ENCODE results near the gene RAB3GAP1.
"Not testable (repeated sequence)": the region's sequence is repeated elsewhere in the genome, so short reads cannot be mapped to it uniquely, and the experiment has no call there.

Gene RAB3GAP1

GRCh38 chr2:135119582-135119981 lies 67.5 kb downstream of the RAB3GAP1 start:
- no peak for DNase-seq

- DNase-seq = no peak
Observed at GRCh38 chr2:135121016-135121657, 69.0 kb downstream of the RAB3GAP1 start.

- DNase-seq = not testable (repeated sequence)
Observed at GRCh38 chr2:135121658-135122039, 69.6 kb downstream of the RAB3GAP1 start.

- no peak for DNase-seq
Observed at GRCh38 chr2:135124924-135125886, 73.1 kb downstream of the RAB3GAP1 start.

GRCh38 chr2:135125940-135126339 lies 73.8 kb downstream of the RAB3GAP1 start:
- no peak for DNase-seq

GRCh38 chr2:135130751-135131150 lies 78.7 kb downstream of the RAB3GAP1 start:
- no peak for DNase-seq

- no peak for DNase-seq
Observed at GRCh38 chr2:135132314-135132713, 80.2 kb downstream of the RAB3GAP1 start.

GRCh38 chr2:135140606-135141005 lies 88.5 kb downstream of the RAB3GAP1 start:
- no peak for DNase-seq

- no peak for DNase-seq
Observed at GRCh38 chr2:135142323-135142722, 90.2 kb downstream of the RAB3GAP1 start.

- no peak for DNase-seq
Observed at GRCh38 chr2:135144343-135144742, 92.3 kb downstream of the RAB3GAP1 start.

- no peak for DNase-seq
Observed at GRCh38 chr2:135149251-135149650, 97.2 kb downstream of the RAB3GAP1 start.

GRCh38 chr2:135150725-135151124 lies 98.6 kb downstream of the RAB3GAP1 start:
- no peak for DNase-seq

- DNase-seq = no peak
Observed at GRCh38 chr2:135151615-135152014, 99.5 kb downstream of the RAB3GAP1 start.

- DNase-seq = no peak
Observed at GRCh38 chr2:135152361-135152760, 100.3 kb downstream of the RAB3GAP1 start.

GRCh38 chr2:135154962-135155361 lies 102.9 kb downstream of the RAB3GAP1 start:
- DNase-seq = no peak

- DNase-seq = no peak
Observed at GRCh38 chr2:135157856-135158255, 105.8 kb downstream of the RAB3GAP1 start.

- no peak for DNase-seq
Observed at GRCh38 chr2:135159191-135159590, 107.1 kb downstream of the RAB3GAP1 start.

GRCh38 chr2:135162377-135162776 lies 110.3 kb downstream of the RAB3GAP1 start:
- no peak for DNase-seq

- DNase-seq = no peak
Observed at GRCh38 chr2:135162786-135163185, 110.7 kb downstream of the RAB3GAP1 start.

GRCh38 chr2:135163306-135163705 lies 111.2 kb downstream of the RAB3GAP1 start:
- no peak for DNase-seq

GRCh38 chr2:135163901-135164300 lies 111.8 kb downstream of the RAB3GAP1 start:
- DNase-seq = no peak

- DNase-seq = no peak
Observed at GRCh38 chr2:135164431-135164830, 112.3 kb downstream of the RAB3GAP1 start.

- no peak for DNase-seq
Observed at GRCh38 chr2:135167273-135167672, 115.2 kb downstream of the RAB3GAP1 start.

GRCh38 chr2:135168204-135168856 lies 116.2 kb downstream of the RAB3GAP1 start:
- no peak for DNase-seq
